Measurements from ENCODE around the gene SLC45A3.

SLC45A3 gene

DNA sequence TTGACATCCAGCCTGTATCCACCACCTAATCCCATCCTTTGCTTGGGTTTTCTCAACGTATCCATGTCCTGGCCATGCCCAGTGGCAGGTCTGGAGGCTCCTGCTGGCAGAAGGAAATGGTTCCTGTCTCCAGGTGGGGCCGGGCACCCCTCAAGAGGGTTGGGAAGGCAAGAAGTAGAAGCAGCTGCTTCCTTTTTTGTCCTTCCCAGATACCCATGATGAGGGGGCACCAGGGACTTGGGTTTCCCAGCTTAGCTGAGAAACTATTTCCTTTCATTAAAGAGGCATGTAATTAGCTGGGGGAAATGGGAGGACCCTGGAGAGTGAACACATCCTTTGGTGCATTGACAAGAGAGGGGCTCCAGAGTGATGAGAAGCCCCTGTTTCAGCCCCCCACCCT, 21.1 kb upstream of the SLC45A3 start:
- no peak for DNase-seq (ENCODE audit: low read depth in 2 of 2)

DNA sequence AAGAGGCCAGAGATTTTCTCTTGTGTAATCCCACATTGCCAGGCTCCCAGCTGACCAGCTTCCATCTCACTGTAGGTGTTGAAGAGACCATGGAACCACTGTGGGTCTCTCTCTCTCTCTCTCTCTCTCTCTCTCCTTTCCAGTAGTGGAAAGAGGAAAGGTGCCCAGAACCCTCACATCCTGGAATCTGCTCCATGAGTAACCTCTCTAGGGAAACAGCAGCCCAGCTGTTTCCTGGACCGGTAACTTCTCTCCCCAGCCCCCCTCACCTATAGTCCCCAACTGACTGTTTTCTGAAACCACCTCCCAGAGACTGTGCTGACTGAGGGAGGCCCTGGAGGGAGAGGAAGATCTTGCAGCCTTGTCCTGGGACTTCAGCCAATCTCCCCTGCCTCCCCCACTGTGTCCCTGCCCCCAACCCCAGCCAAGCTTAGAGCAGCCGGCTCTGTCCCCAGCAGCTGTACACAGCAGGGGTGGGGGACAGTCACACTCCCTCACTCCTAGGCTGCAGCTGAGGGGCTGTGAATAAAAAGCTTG, 20.6 kb upstream of the SLC45A3 start:
- no peak for DNase-seq (ENCODE audit: low read depth in 2 of 2)

DNA sequence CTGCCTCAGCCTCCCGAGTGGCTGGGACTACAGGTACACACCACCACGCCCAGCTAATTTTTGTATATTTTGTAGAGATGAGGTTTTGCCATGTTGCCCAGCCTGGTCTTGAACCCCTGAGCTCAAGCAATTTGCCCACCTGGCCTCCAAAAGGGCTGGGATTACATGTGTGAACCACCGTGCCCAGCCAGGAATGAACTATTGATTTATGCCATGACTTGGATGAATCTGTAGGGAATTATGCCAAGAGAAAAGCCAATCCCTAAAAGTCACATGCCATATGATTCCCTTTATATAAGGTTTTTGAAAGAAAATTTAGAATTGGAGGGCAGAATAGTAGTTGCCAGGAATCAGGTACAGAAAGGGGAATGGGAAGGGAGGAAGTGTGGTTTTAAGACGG, 19.1 kb upstream of the SLC45A3 start:
- DNase-seq (ENCODE audit: low read depth in 2 of 2): no peak

DNA sequence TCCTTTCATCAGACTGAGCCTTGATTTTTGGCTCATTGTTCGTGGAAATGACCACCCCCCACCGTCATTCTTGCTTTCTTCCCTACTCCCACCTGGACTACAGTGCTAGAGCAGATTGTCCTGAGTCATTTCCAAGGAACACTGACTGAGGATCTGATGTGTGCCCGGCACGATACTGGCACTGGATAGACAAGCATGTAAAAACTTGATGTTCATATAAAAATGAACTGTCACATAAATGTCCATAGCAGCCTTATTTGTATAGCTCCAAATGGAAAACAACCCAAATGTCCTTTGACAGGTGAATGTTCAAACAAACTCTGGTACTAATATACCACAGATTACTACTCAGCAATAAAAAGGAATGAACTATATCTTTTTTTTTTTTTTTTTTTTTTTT, 18.6 kb upstream of the SLC45A3 start:
- DNase-seq (ENCODE audit: low read depth in 2 of 2): no peak

DNA sequence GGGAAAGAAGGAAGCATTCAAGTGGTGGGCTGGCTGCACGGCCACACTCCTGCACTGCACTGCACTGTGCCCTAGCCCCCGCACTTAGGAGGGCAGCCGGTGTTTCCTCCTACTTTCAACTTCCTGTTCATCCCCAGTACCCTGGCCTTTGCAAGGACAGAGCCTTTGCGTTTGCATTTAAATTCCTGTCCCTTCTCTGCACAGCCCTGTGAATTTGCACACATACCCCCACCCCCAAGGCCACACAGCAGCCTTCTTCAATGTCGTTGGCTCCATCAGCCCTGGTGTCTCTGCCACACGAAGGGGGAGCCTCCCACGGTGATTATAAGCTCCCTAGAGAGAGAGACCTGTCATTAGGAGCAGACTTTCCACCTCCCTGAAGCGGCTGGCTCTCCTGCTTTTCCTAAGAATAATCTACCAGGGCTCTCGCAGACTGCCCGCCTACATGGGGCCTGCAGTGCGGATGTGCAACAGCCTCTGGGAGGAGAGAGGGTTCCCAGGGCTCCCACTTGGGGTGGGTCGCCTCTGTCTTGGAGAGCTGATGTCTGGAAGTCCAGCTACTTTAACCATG, 13.2 kb upstream of the SLC45A3 start:
- DNase-seq (ENCODE audit: low read depth in 2 of 2): no peak

DNA sequence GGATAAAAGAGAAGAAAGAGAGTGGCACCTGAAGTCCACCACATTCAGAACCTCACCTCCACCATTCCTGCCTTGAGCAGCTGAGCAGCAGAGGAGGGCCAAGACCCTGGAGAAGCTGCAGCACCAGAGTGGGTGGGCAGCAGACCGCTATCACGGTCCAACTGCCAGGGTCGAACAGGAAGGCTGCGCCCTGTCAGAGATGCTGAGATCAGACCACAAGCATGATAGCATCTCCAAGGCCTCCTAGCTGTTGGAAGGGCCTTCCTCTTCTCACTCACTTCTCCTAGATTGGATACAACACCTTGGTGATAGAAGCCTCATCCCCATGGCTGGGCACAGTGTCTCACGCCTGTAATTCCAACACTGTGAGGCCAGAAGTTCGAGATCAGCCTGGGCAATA, 12.1 kb upstream of the SLC45A3 start:
- no peak for DNase-seq (ENCODE audit: low read depth in 2 of 2)

DNA sequence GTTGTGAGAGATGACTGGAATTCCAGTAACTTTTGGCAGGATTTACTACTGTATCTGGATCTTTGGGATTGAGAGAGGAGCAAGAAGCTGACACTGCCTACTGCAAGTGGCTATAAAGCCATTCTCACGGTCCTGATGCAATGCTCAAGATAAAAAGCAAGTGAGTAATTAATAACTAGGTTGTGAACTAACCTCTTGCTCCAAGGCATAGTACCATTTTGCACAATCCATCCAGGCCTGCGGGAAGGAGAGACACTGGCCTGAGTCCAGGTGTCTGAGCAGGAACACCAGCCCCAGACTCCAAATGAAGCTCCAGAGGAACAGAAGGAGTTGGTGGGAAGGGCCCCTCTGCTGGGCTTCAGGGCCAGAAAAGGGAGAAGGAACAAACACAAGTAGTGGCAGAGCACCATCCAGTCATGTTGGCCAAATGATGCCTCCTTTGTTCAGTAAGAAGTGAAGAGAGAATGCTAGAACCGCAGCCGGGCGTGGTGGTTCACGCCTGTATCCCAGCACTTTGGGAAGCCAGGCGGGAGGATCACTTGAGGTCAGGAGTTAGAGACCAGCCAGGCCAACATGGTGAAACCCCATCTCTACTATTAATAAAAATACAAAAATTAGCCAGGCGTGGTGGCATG, 9.9 kb upstream of the SLC45A3 start:
- DNase-seq (ENCODE audit: low read depth in 2 of 2): no peak

DNA sequence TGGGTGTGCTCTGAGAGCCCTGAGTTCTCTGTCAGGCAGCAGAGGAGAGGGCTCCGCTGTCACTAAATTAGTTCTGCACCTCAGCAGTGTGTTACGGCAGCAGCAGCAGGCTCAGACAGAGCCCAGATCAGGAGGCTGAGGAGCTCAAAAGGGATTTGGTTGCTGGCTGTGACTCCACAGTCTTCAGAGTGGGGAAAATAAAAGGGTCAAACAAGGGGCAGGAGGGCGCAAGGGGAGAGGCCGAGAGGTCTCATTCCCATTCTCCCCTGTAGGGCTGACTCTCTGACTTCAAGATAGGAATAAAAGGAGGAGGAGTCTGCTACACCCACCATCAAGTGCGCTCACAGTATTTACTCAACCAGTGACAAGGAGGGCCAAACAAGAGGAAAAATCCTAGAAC, 9.2 kb upstream of the SLC45A3 start:
- no peak for DNase-seq (ENCODE audit: low read depth in 2 of 2)

DNA sequence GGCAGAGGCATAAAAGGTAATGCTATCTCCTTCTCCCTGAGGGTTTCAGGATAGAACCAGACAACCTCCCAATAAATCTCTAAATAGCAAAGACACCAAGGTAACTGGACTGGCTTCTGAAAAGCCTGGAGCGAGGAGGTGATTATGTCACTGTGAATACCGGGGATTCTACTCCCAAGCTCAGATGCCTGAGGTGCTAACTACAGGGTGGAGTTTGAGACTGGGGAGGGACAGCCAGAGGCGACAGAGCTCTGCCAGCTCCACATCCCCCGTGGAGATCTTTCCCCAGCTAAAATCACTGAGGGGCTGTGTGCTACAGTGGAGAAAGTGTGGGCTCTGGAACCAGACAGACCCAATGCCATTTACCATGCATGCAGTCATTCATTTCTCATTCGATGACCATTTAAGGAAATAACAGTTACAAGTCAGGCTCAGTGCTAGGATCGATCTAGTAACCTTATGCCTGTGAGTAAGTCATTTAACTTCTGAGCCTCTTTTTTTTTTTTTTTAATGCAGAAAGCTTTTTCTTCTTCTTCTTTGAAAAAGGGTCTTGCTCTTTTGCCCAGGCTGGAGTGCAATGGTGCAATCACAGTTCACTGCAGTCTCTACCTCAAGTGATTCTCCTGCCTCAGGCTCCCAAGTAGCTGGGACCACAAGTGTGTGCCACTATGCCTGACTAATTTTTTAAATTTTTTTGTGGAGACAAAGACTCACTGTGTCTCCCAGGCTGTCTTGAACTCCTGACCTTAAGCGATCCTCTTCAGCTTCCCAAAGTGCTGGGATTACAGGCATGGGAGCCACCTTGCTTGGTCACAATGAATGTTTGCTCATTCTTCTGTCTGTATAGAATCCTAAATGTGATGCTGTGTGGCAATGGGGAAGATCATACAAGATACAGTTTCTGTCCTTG, 8.1 kb upstream of the SLC45A3 start:
- DNase-seq (ENCODE audit: low read depth in 2 of 2): no peak

DNA sequence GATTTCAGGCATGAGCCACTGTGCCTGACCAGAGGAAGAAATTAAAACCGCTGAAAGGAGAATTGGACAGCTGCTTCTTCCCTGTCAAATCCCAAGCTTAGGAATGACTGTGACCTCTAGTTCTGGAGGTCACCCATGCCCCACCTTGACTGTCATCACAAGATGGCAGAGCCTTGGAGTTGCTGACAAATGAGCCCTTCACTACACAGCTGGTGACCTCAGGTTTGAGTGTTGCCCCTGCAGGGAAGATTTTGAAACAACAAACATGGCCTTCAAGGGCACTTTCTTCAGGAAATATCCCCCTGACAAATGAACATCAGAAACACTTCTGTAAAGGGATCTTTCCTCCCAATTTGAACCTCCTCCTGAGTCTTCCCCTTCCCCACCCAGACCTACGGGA, 6.9 kb upstream of the SLC45A3 start:
- no peak for DNase-seq (ENCODE audit: low read depth in 2 of 2)

DNA sequence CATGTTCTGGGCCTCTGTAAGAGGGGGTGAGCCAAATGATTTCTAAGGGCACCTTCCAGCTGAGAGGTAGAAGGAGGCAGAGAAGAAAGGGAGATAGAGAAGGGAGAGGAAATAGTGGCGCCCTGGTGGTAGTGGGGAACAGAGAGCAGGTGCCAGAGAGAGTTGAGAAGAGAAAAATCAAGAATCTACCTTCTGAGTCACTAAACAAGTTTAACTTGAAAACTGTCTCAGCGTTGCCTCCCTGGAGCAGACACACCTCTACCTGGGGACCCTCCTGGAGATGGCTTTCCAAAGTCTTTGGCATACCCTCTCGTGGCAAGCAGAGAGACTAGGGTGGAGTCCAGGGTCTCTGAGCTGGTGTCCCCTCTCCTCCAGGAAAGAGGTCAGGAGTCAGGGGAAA, 1.1 kb upstream of the SLC45A3 start:
- DNase-seq (ENCODE audit: low read depth in 2 of 2): no peak

DNA sequence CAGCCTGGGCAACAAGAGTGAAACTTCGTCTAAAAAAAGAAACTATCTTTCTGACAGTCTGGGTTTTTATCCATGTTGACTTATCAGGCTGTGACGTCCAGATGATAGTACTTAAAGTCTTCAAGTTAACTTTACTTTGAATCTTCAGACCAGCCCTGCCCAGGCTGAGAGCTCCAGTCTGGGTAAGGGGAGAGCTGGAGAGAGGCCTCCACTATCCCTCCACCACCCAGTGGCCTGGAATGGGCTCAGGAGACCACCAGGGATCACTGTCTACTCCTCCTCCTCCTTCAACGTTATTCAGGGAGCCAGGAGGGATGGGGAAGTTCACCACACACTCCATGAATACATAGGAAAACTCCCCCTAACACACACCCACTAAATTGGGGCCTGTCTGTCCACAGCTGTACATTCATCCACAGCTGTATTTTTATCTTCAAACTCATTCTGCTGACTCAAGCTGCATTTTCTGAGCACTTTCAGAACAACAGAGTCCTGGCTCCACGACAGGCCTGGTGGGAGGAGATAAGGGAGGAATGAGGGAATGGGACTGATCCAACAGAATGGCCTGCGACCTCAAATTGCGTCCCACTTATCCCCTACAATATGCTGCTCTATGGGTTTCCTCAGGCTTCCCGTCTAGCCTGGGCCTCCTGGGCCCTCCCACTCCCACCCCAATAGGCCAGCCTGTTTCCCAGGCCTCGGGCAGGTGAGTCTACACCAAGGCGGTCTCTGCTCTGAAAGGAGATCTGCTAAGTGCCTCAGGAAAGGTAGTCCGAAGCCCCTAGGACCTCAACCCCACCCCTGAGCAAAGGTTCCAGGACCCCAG, 1.8 kb downstream of the SLC45A3 start:
- DNase-seq (ENCODE audit: low read depth in 2 of 2): no peak

DNA sequence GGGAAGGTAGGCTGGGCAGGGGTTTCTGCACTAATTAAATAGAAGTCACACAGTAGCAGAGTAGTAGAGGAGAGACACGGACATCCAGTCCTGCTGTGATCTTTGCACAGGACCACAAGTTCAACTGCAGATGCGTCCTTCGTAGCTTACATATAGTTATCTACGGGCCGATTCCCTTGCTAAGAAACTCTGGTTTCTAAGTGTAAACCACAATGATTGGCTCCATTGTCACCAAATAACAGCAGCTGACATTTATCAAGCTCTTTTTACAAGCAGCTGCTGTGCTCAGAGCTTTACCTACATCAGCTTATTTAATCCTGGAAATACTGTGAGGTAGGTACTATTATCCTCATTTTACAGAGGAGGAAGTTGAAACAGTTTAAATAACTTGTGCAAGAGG, 3.1 kb downstream of the SLC45A3 start:
- no peak for DNase-seq (ENCODE audit: low read depth in 2 of 2)

DNA sequence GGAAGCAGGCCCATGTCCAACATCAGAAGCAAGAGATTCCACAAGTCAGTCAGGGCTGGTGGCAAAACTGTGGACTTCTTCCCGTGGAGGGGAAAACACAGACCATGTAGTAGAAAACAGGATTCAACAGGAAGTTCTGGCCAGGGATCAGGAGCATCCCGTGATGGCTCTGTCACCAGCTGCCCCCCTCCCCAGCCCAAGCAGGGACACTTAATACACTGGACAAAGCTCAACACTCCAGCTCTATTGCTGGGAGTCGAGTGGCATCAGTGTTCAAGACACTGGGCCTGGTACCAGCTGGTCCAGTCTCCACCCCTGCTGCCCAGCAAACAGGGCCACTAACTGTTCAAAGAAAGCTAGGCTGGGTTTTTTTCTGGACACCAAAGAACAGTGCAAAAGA, 3.7 kb downstream of the SLC45A3 start:
- DNase-seq (ENCODE audit: low read depth in 2 of 2): no peak

DNA sequence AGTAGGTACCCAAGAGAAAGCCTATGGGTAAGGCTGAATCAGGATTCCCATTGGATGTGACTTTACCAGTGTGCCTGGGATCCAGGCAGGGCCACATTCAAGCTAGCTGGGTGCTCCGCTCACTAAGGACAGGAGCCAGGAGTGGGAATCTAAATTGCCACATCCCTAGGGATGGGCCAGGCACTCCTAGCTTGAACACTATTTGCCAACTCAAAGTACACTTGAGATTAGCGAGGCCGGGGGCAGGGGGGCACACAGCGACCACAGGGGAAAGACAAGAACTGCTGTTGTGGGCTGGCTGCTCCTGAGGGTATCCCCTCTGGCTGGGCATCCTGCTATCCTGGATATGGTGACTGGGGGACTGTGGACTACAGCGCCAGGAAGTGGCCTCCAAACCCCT, 4.3 kb downstream of the SLC45A3 start:
- DNase-seq (ENCODE audit: low read depth in 2 of 2): no peak

DNA sequence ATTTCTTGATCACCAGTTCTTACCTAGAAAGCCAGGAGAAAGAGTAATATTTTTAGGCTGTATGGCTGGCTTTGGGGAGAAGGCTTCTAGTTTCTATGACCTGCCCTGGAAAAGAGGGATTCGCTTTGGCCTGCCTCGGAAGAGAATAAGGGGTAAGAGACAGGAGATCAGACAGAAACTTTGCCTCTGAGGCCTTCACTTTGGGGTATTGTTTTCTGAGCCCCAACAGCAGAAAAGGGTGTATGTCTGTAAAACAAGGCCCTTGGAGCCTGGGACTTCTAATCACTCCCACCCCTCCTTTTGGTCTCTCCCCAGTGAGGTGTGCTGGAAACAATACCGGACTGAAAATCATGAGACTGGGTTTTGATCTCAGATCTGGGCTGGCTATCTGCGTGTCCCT, 5.1 kb downstream of the SLC45A3 start:
- DNase-seq (ENCODE audit: low read depth in 2 of 2): no peak

DNA sequence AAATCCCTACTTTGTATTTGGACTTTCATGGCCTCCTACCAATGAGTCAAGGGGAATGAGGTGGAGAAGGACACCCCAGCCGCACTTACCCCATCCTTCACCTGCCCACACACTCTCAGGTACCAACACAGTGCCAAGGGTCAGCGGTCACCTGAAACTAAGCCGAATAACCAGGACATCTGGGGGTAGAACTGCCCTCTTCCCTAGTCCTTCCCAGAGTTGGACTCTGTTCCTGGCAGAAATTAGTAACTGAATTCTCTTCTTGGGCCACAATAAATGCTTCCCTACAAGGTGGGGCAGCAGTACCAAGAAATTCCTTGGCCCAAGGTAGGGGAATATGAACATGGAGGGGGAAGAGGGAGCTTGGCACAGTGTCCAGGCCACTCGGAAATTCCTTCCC, 7.3 kb downstream of the SLC45A3 start:
- DNase-seq (ENCODE audit: low read depth in 2 of 2): no peak

DNA sequence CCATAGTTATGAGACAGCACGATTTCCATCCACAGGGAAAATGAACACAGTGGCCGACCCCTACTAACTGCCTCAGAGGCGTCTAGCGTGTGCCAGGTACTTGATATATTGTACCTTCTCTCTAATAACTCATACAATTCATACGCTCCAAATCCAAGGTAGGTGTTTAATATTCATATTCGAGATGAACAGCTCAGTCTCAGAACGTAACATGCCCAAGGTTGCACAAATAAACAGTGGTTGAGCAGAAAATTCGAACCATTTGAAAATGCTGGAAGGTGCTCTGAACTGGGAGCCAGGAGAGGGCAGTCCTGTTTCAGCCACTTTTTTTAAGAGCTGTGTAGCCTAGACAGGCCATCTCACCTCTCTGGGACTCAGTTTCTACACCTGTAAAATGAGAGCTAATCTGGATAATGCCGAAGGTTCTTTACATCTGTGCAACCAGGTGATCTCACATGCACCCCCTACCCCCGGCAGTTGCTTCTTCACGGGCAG, 7.9 kb downstream of the SLC45A3 start:
- no peak for DNase-seq (ENCODE audit: low read depth in 2 of 2)

DNA sequence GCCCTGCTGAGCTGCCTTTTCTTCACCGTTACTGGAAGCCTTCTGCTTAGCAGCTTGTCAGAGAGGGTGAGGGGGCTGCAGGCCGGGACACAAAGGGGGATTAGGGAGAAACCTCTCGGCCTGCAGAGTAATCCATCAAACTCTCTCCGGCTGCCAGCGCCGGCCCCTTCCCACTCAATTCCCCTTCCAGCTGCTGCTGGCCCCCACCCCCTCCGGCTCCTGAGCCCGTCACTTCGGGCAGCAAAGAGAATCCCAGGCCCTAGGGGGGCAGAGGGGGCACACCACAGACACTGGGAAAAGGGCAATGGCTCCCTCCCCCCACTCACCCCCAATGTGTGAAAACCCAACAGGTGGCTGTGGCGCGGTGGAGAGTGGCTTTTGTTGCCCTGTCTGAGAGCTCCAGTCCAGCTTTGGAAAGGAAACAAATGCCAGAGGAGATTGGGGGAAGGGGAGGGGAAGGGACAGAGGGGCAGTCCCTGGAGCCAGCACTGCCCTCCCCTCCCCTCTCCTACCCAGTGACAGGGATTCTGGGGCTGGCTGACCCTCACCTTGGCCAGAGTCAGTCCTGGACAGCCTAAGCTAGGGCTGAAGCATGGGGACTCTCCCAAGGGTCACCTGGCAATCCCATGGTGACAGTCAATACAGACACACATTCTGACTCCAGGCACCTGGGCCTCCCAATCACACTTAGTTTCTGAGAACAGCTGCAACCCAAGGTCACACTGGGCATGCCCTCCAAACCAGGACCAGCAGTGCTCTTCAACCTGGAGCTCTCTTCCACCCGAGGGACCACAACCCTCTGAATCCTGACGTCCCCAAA, 9.5 kb downstream of the SLC45A3 start:
- DNase-seq (ENCODE audit: low read depth in 2 of 2): no peak

DNA sequence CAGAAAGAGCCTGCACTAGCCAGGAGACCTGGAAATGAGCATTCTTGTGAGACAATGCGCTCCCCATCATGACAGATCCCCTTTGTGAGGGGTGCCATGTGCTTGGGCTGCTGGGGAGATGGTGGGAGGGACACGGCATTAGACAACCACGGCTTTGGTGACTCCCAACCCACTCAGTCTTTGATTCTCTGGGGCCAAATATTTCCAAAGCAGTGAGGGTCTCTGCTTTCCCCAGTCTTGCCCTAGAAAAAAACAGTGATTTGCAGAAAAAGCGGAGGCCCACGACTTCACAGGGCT, 10.2 kb downstream of the SLC45A3 start:
- no peak for DNase-seq (ENCODE audit: low read depth in 2 of 2)

All from stimulated activated CD4-positive, alpha-beta T cell treated with anti-CD3 and anti-CD28 coated beads, Interleukin-15, amount 100 ng/mL, for 48 hours (primary cell).